ENCODE data around the gene LRMDA.
A peak's percentile ranks its signal among the peaks of the same experiment; 100 is the strongest.

LRMDA gene

DNA sequence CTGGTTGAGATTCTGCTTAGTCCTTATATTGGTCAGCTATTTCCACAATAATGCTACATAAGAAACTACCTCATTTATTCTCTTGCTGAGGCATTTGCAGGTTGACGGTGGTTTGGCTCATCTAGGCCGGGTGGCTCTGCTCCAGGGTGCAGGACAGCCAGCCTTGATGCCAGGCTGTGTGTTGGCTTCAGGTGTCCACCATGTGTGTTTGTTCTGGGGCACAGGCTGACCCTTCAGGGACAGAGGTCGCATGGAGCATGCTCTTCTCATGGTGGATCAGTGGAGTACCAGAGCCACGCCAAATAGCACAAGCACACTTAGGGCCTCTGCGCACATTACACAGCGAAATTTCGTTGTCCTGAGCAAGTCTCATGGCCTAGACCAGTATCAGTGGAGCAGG, 249.9 kb downstream of the LRMDA start:
- no peak for DNase-seq

DNA sequence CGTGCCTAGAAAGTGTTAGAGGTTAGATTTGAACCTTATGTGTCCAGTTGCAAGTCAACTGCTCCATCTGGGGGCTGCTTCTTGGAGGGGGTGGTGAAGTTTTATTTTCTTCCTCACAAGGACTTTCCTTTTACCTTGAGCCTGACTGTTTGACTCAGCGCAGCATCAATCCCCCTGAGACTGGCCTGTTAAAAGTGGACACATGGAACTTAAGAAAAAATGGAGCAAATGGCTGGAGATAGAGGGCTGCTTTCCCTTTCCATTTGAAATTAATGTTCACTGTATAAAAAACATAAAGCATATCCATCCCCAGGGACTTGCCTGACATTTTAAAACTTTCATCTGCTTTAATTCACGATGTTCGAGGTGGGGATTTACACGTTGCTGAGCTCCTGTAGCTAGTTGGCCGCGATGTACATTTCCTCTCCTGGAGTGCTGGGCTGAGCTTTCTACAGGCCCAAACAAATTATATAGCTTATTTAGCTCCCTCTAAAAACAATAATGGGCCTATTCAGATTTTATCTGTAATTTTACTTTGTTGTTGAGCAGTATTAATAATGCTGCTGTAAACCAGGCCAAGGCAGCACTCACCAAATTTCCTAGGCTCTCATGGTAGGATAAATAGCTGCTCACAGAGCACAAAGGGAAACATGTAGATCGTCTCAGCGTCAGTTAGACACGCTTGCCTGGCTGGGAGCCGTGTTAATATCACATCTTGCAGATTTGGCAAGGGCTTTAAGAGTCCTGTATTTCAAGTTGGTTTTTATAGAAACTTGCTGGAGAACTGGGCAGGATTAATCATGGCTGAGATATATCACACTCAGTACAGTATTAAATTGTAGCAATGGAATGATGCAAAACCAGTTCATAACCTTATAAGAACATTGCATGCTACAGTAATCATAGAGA, 251.5 kb downstream of the LRMDA start:
- no peak for DNase-seq

DNA sequence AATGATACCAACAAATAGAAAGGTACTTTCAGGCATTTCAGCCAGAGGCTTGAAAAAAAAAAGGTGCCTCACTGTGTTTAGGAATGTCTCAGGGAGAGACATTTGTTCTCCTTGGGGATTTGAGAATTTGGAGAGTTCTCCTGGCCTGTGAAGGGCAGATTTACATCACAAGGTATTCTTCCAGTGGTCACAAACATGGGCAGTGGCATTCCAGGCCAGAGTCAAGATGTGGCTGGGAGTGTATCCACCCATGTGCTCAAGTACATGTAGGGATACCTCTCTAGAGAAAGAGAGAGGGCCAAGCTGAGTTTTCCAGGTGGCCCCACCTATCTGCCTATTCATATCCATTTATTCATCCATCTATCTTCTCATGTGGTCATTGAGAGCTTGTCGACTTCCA, 253.8 kb downstream of the LRMDA start:
- DNase-seq: no peak

DNA sequence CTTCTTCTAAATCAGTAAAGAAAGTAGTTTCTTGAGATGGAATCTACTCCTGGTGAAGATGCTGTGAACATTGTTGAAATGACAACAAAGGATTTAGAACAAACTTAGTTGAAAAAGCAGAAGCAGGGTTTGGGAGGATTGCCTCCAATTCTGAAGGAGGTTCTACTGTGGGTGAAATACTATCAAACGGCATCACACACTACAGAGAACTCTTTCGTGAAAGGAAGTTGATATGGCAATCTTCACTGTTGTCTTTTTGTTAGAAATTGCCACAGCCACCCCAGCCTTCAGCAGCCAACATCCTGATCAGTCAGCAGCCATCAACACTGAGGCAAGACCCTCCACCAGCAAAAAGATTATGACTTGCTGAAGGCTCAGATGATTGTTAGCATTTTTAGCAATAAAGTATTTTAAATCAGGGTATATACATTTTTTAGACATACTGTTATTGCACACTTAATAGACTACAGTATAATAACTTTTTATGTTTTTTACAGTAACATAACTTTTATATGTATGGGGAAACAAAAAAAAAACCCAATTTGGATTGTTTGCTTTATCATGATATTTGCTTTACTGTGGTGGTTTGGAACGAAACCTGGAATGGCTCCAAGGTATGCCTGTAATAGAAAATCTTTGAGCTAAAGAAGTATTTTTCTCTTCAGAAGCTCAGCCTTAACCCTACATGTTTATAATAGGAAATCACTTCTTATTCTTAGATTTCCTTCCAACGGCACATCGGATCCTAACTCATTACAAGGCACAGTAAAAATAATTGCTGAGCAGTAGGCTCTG, 257.3 kb downstream of the LRMDA start:
- DNase-seq: no peak

DNA sequence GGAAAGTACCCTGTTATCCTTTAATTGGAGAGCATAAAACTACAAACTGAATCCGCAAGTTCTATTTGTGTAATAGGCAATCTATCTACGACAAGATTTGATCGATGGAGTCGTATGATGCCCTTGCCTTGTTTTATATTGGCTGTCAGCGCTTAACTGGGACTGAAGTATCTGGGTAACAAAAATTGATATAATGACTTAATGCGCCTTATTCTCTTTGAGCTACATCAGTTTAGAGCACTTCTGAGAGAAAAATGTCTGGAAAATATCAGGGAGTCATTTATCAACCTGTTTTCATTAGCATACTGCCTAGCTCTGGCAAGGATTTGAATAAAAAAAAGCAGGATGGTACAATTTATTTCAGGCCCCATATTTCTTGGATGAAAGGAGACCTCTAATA, 262.1 kb downstream of the LRMDA start:
- no peak for DNase-seq

DNA sequence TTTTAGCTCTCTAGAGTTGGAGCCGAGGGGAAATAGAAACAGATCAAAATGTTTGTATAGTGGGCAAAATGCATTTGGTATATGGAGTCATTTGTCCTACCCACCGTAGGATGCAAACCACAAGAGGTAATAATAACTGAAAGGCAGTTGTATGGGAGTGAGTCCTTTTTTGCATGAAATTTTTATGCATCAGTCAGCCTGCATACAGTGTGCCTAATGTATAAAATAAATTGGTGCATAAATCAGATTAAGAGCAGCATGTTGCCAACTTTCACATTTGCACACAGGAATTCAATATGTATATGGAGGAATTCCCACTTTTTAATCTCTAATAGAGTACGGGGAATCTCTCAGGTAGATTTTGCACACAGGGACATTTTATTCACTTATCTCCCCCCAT, 262.8 kb downstream of the LRMDA start:
- DNase-seq: no peak

DNA sequence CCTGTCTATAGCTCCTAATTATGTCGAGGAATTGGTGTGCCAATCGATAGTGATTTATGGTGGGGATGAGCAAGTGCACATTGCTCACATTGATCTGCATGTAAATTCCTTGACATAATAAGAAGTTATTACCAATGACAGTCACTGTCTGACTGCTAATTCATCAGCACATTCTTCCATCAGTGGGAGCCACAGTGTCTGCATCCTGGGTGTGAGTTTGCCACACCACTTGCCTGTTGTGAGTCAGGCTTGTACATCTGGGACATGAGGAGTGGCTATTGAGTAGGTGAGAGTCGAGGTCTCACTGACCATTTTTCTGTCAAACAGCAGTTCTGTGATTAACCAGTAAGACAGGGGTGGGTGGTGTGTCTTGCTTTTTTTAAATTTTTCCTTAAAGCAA, 263.4 kb downstream of the LRMDA start:
- no peak for DNase-seq

DNA sequence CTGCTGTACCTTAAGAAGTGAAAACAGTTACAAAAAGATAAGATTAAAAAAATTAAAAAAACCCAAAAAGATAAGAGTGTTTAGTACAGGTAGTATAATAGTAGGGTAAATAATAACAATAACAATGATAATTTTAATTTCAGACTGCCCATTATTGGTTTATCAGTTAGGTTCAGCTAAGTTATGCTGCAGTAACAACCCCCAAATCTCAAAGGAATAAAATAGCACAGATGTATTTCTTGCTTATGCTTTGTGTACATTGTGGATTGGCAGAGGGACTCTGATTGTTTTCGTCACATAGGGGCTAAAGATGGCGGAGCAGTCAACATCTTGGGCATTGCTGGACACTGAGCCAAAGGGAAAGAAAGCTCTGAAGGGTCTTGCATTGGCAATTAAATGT, 264.6 kb downstream of the LRMDA start:
- DNase-seq: no peak

DNA sequence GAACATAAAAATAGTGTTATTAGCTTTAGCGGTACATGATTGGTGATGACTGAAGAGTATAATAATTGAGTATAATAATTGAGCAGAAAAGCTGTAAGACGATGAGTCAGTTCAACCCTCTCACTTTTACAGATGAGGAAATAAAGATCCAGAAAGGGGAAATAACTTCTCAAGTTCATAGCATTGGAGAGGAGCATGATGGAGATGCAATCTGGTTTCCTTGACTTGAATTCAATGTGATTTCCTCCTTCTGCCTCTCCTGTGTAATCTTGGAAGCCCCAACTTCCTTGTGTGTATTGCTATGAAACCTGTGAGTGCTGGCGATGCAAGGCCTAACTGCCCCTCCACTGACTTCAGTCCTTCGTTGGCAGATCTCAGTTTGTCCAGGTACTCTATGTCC, 265.1 kb downstream of the LRMDA start:
- DNase-seq: no peak

DNA sequence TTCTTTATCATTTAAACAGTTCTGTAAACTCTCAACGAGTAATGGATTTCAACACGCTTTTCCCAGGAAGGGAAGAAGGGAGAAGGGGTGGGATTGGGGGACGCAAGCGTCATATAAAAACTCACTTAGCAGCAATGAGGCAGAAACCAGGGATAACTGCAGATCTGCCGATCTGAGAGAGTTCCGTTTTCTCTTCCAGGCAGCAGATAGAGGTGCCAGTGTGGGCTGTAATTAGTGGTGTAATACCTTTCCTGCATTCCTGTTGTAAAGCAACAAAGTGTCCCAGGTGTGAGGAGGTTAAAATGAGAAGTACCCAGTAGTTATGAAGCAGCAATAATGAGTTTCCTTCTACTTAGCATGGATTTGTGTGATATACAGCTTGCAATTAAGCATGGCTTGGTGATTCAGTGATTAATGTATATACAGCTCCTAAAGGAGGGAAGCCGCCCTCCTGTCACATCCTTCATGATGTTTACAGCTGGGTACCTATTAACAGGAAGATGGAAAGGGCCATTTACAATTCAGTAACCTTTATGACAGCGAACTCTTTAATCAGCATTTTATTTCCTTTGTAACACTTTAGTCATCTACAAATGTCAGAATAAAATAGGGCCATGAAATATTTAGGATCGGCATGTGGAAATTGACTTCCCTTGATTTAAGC, 271.9 kb downstream of the LRMDA start:
- no peak for DNase-seq

DNA sequence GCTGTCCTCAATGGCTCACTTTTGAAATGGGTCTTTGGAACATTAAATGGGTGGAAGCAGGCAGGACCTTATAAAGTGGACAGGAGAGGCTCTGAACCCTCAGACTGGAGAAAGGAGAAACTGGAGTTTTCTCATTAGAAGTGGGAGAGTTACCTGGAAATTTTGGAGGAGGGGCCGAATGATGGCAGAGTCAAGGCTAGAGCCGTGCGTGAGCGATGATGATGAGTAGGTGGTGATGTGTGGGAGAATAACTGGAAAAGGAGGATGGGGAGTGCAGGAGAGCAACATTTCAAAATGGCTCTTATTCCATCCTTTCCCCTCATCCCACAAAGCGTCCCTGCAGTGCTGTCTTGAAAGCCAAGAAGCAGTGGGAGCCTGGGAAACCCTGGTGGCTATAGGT, 274.0 kb downstream of the LRMDA start:
- DNase-seq: no peak

DNA sequence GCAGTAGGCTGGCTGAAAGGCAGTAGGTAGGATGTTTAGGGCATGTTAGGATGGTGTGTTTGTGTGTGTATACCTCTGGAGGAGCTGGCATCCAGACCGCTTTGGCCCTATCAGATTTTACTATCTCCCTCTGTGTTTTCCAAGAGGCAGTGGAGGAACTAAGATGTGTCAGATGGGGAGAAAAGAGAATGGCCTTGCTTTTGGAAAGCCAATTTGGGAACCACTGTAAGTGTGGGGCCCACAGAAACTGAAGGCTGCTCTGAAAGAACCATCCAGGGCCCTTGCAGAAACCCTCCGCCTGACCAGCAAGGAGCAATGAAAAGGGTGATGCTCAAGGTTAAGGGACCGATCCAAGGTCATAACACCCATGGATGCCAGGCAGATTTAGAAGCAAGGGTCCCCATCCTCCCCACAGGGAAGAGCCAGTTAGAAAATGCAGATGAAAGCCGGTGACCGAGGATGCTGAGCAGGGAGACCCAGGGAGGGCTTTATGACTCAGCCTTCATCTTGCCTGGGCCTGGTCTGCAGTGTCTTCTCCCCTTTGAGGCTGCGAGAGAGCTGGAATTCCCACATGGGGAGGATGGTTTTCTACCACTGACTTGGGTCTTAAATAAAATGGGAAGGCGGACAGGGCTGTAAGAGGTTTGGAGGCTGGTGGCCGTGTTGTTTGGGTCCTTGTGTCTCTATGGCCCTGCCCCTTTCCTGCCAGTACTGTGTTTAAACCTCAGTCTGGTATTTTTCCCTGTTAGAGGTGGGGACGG, 275.8 kb downstream of the LRMDA start:
- DNase-seq: no peak

DNA sequence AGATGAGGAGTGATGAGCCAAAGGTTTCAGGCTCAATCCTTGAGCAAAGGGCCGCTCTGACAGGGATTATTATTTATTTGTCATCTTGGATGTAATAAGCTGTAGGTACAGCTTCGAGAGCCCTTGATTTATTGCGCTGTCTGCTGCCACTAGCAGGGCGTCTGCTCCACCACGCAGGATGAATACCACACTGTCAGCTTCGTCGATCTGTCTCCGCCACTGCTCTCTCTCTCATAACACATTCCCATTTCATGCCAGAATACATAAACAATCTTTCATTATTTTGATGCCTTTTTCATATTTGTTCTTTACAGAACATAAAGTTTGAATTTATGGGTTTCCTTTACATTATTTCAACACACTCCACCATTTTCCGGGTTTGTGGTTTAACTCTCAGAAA, 276.6 kb downstream of the LRMDA start:
- DNase-seq: no peak

DNA sequence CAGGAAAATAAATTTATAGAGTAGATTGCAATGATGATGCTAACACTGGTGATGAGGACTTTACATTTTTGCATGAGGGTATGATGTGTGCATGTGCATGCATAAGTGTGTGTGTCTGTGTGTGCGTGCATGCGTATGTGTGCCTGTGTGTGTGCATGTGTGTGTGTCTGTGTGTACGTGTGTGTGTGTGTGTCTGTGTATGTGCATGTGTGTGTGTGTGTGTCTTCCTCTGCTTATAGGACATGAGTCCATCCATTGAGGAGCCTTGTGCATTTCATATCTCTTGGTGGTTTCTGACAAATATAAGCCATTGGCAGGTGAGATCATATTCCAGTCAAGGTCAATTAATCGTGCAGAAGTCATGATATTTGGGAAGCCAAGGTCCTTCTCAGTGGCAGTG, 277.8 kb downstream of the LRMDA start:
- DNase-seq: no peak

DNA sequence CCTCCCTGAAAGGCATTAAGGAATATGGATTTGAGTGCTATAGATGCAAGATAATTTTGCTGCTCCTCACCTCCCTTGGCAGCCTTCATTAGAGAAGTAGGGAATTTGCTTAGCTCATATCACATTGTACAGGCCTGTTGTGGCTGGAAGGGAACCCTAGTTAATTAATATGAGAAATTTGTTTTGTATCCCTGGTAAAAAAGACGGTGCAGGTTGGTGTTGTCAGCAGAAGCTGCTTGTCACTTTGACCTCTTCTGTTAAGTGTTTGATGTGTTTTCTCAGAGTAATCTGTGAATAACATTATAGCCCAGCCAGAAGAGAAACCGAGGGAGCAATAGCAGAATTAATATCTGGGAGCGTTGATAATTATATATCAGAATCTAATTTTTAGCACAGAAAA, 278.4 kb downstream of the LRMDA start:
- DNase-seq: no peak

DNA sequence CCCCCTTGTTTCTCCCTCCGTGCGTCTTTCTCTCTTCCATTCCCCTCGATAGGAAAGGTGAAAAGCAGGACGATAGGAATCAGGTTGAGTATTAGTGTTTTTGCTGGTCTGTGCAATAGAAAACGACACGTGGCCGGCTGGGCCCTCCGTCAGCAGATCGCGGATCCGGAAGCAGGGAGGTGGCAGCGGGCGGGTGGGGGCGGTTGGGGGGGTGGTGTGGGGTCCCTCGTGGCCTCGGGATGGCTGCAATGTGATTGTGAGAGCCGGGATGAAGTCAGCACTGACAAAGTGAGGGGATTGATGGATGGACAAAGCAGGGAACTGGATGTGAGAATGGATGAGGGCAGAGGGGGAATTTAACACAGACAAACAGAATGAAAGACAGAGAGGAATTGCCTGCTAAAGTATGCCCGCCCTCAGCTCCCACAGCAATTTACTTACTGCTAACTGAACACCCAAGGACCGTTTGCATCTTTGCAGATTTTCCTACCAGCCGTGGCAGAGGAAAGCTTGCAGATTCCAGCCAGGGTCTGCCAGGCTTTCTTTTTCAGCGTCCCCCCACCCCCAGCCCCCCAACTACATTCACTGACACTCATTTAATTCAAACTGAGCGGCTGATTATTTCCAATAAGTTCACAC, 280.9 kb downstream of the LRMDA start:
- no peak for DNase-seq

DNA sequence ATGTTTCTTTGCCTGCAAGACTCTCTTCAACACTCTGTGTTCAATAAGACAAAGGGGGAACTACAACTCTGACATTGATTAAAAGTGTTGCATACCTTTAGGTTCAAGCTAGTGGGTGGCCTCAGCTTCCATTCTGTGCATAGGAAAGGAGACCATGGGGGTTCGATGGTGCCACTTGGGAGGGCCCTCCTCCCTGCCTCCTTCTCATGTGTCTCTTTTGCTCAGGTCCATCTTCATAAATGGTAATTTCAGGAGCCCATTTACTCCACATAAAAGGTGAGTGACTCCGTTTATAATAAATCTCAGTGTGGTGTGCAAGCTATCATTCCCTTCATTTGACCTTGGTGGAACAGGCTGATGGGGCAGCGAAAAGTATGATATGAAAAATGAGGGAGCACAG, 285.1 kb downstream of the LRMDA start:
- DNase-seq: no peak

DNA sequence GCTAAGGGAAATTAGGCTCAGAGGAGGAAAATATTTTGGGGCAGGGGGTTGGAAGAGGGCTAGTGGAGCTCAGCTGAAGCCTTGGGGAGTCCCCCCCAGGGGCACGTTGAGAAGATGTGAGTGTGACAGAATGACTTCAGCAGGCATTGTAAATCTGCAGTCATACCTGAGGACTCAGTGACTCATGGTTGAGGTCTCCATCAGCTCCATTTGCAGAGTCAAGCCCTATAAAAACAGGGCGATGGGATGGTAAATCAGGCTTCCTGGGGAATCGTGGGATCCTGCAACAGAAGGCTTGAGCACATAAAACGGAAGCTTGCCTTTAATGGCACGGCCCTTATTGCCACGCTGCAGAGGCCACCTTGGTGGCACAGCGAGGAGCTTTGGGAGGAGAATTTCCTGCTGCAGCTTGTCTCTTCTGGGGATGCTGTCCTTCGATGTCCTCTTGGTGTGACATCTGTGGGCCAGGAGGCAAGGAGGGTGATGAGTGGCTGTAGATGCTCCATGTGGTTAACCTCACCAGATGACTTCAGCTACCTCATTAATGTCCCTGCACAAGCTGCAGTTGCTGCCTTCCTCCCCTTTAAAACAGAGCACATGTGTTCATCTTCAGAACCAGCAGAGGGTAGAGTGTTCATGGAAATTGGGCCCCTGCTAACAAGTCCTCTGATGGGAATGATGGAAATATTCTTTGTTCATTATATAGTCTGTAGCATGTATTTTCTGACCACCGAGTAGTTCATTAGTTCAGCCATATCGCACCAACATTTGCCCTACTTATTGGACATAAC, 285.9 kb downstream of the LRMDA start:
- no peak for DNase-seq

DNA sequence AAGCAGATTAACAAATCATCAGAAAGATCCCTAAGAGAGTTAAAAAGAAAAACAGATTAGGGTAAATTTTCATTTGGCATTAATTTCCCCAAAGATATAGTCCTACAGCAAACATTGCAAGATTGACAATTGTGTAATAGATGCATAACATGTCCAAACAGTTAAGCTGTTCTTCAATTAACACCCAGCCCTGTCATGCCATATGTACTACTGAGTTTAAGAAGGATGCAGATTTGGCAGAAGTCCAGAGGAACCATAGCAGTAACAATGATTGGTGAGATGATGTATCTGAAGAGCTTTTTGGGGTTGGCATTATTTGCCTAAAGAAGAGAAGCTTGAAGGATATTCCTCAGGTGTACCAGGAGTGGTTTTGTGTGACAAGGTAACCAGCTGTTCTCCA, 287.6 kb downstream of the LRMDA start:
- peak; percentile 75 for DNase-seq

DNA sequence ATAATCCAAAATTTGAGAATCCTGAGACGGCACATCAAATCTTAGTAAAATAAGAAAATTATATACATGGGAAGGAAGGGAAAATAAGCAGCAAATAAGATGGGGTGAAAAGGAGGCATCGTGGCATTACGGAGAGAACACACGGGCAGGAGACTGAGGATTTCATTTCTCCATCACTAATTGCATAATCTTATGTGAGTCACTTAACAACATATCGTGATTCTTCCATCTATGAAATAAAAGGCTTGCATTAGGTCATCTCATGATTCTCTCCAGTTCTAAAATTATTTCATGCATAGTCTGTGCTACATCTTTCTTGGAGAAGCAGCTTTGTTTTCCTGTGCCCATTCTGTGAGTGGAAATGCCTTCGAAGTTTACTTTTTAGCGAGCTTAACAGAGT, 288.7 kb downstream of the LRMDA start:
- DNase-seq: no peak

DNA sequence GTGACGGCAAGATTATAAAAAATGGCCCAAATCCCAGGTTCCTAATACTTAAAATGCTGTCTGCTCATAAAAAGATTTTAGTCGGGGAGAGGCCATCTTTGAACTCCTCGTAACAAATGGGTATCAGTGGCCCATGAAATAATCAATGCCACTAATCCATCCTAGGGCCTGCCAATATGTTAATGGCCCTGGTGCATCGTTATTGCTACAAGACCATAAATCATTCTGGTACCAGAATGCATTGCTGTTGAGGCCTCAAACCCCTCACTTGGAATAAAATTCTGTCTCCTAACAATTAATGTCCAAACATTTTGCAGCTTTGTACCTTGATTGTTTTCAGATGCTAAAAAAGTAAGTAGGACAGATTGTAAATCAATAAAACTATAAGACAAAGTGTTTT, 290.6 kb downstream of the LRMDA start:
- no peak for DNase-seq

DNA sequence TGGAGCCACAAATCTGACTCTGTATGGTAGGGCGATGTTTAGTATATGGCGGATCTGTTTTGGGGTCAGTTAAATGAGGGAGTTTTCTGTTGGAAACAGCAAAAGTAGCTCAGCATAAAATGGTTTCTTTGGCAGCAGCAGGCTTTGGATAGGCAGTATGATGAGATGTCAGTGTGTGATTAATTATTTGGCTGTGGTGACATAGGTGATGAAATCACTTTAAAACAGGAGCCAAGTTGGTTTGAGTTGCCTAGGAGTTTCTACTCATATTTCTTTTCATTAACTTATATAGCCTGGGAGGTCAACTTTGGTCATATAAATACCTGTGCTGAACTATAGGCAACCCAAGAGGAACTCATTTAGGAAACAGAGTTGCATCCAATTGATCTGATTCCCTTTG, 291.2 kb downstream of the LRMDA start:
- DNase-seq: no peak

Data from NCI-H2171 (cell line).